Measurements from ENCODE around the gene ZNF580. TPM values are rescaled to one million over a fixed set of nuclear protein-coding genes. Genes with fewer than 3 reads are reported as not detected.

ZNF580 gene
- total RNA-seq, 1 experiment from 2014 or later = 38.5 TPM

- Histone ChIP-seq H3K36me3 (ENCODE audit: control insufficient read depth, insufficient read depth, low read length) (no peaks in the 10 kb centered on the region; the same call in 1 of the 2 replicates), H3K4me1 (no peaks in the 10 kb centered on the region), H3K4me3 (ENCODE audit: low read depth, low read length) (no peak overlapping the region), H3K9me3 (0 out of 2 replicates have a peak, but pooled peaks cover 6% of the 10 kb centered on the region), H3K27me3 (replicated peaks; ENCODE audit: control insufficient read depth, insufficient read depth, low read length) (no peaks in the 10 kb centered on the region)
- no peak for DNase-seq
- peaks cover 55% of the 10 kb centered on the region for H3K36me3 Mint-ChIP-seq (ENCODE audit: insufficient read depth, unreplicated experiment)
- no peak overlapping the region for H3K4me3 Mint-ChIP-seq (ENCODE audit: unreplicated experiment)
- H3K9me3 Mint-ChIP-seq (ENCODE audit: unreplicated experiment) = no peaks in the 10 kb centered on the region
- ChIA-PET CTCF (no interaction called here), POLR2A (no interaction called here)
- H3K4me1 Mint-ChIP-seq (ENCODE audit: low read depth, unreplicated experiment) = peaks cover 7% of the 10 kb centered on the region
- no peak for TF ChIP-seq CTCF (IDR thresholded peaks at IDR 0.05; ENCODE audit: insufficient read depth in 1 of 2, low read depth in 1 of 2, low read length in 1 of 2, severe bottlenecking in 1 of 2, unreplicated experiment in 1 of 2)
- H3K27ac Mint-ChIP-seq (ENCODE audit: unreplicated experiment) = no peak overlapping the region
- H3K27me3 Mint-ChIP-seq (ENCODE audit: insufficient read depth, unreplicated experiment) = no peaks in the 10 kb centered on the region
- no TSS peak for BruUV-seq (replicated peaks)
- intact Hi-C loops (cut with micrococcal nuclease; ENCODE audit: unreplicated experiment) = no loop called here
Measured at GRCh38 chr19:55620410-55621204, 20.2 kb upstream of the ZNF580 start.

- ChIA-PET CTCF (no interaction called here), POLR2A (no interaction called here)
- Mint-ChIP-seq H3K9me3 (ENCODE audit: unreplicated experiment) (no peaks in the 10 kb centered on the region), H3K36me3 (ENCODE audit: insufficient read depth, unreplicated experiment) (peaks cover 55% of the 10 kb centered on the region), H3K27me3 (ENCODE audit: insufficient read depth, unreplicated experiment) (no peaks in the 10 kb centered on the region), H3K27ac (ENCODE audit: unreplicated experiment) (no peak overlapping the region), H3K4me1 (ENCODE audit: low read depth, unreplicated experiment) (peaks cover 7% of the 10 kb centered on the region), H3K4me3 (ENCODE audit: unreplicated experiment) (no peak overlapping the region)
- H3K4me3 ChIP-seq (ENCODE audit: low read depth, low read length) = no peak overlapping the region
- no peaks in the 10 kb centered on the region; the same call in 1 of the 2 replicates for H3K36me3 ChIP-seq (ENCODE audit: control insufficient read depth, insufficient read depth, low read length)
- DNase-seq = no peak
- no peaks in the 10 kb centered on the region for H3K4me1 ChIP-seq
- TF ChIP-seq CTCF (IDR thresholded peaks at IDR 0.05; ENCODE audit: insufficient read depth in 1 of 2, low read depth in 1 of 2, low read length in 1 of 2, severe bottlenecking in 1 of 2, unreplicated experiment in 1 of 2) = no peak
- intact Hi-C loops (cut with micrococcal nuclease; ENCODE audit: unreplicated experiment) = no loop called here
- TSS peak; percentile 19 for BruUV-seq (replicated peaks)
- 0 out of 2 replicates have a peak, but pooled peaks cover 6% of the 10 kb centered on the region for H3K9me3 ChIP-seq
- H3K27me3 ChIP-seq (replicated peaks; ENCODE audit: control insufficient read depth, insufficient read depth, low read length) = no peaks in the 10 kb centered on the region
Measured at GRCh38 chr19:55621205-55621672, 19.6 kb upstream of the ZNF580 start.

- CTCF ChIA-PET = no interaction called here
- peaks cover 52% of the 10 kb centered on the region for H3K36me3 Mint-ChIP-seq (ENCODE audit: insufficient read depth, unreplicated experiment)
- Histone ChIP-seq H3K27me3 (replicated peaks; ENCODE audit: control insufficient read depth, insufficient read depth, low read length) (no peaks in the 10 kb centered on the region), H3K4me1 (no peaks in the 10 kb centered on the region), H3K4me3 (ENCODE audit: low read depth, low read length) (no peak overlapping the region), H3K9me3 (0 out of 2 replicates have a peak, but pooled peaks cover 6% of the 10 kb centered on the region), H3K36me3 (ENCODE audit: control insufficient read depth, insufficient read depth, low read length) (no peaks in the 10 kb centered on the region; the same call in 1 of the 2 replicates)
- DNase-seq = no peak
- POLR2A ChIA-PET = interaction anchor here (0.6 kb wide), 1 partner anchor 10 kb away, joined by 5 read pairs; no protein-coding TSS in a partner anchor
- no peaks in the 10 kb centered on the region for H3K27me3 Mint-ChIP-seq (ENCODE audit: insufficient read depth, unreplicated experiment)
- TF ChIP-seq CTCF (IDR thresholded peaks at IDR 0.05; ENCODE audit: insufficient read depth in 1 of 2, low read depth in 1 of 2, low read length in 1 of 2, severe bottlenecking in 1 of 2, unreplicated experiment in 1 of 2) = no peak
- H3K4me1 Mint-ChIP-seq (ENCODE audit: low read depth, unreplicated experiment) = peaks cover 7% of the 10 kb centered on the region
- H3K9me3 Mint-ChIP-seq (ENCODE audit: unreplicated experiment) = no peaks in the 10 kb centered on the region
- intact Hi-C loops (cut with micrococcal nuclease; ENCODE audit: unreplicated experiment) = no loop called here
- no peak overlapping the region for H3K4me3 Mint-ChIP-seq (ENCODE audit: unreplicated experiment)
- BruUV-seq (replicated peaks) = no TSS peak
- H3K27ac Mint-ChIP-seq (ENCODE audit: unreplicated experiment) = no peak overlapping the region
Measured at GRCh38 chr19:55621673-55622231, 19.1 kb upstream of the ZNF580 start.

Measured in Caco-2 (cell line).